Measurements from ENCODE around the gene CTBP2. TPM values are rescaled to one million over a fixed set of nuclear protein-coding genes. Genes with fewer than 3 reads are reported as not detected.

Gene CTBP2
- total RNA-seq, 1 donor from 2014 or later, result 58.2 TPM

- DNase-seq, result no peak
Observed at GRCh38 chr10:125125951-125126735, 34.2 kb downstream of the CTBP2 start.

DNA sequence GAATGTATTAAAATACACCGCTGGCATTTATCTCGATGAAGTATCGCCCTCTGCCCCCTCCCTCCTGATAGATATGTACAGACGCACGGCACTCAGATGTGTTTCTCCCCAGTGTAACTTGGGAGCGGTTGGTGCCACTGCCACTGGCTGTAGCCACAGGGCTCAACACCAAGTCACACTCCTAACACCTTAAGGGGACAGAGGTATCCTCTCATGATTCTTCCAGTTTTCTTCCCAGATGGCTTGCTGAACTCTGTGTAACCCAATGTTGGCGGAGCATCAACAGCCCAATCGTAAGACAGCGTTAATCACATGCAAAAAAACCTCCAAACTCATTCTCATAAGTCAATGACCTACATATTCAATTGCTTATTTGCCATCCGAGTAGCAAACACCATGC, 35.5 kb downstream of the CTBP2 start:
- DNase-seq, result no peak

- no peak for DNase-seq
Observed at GRCh38 chr10:125124115-125124487, 36.3 kb downstream of the CTBP2 start.

GRCh38 chr10:125123476-125124114, 36.8 kb downstream of the CTBP2 start:
- peak; percentile 87 for DNase-seq

DNA sequence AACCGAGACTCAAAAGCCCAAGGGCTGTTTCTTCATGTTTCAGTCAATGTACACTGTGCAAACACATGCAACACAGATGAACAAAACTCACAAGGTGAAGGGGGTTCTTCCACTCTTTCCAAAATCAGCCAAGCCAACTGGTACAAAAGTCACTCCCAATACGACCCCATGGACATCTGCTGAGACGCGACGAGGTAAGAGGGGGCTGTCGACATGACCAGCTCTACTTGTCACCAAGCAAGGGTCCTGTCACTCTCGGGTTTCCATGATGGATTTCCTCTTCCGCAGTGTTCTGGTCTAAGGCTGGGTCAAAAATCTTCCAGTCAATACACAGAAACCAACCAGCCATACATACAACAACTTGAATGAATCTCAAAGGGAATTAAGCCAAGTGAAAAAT, 37.8 kb downstream of the CTBP2 start:
- DNase-seq, result no peak

- DNase-seq, result no peak
Observed at GRCh38 chr10:125121003-125121402, 39.4 kb downstream of the CTBP2 start.

DNA sequence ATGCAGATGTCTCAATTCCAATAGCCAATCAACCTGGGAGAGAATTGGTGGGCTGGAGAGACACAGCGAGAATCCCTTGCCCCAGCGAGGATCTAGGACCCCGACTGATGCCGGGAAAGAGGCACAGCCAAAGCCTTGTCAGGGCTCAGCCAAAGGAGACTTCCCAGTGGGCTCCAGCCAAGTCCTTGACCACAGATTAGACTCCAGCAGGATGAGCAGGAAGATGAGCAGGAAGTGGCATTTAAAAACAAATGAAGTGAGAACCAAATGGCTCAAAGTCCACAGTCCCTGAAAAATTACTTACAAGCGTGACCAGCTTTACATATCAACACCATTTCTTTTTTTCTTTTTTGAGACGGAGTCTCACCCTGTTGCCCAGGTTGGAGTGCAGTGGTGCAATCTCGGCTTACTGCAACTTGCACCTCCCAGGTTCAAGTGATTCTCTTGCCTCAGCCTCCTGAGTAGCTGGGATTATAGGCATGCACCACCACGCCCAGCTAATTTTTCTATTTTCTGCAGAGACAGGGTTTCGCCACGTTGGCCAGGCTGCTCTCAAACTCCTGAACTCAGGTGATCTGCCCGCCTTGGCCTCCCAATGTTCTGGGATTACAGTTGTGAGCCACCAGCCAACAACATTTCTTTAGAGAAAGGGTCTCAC, 40.2 kb downstream of the CTBP2 start:
- DNase-seq, result no peak

DNA sequence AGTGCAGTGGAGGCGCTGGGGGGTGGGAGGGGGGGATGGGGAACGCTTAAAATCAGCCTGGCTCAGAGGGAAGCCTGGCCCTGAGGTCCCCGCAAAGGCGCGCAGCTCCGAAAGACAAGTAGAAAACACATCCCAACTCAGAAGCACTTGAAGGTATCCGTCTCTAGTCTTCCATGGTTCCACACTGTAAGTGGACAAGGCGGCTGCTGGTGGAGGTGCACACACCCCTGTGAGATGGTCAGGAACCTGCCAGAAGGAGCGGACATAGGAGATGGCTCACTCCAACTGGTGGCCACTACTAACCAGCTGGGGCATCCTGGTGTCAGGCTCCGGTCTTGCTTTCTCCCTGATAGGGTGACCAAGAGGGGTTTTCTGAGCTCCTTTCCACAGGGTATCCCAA, 41.7 kb downstream of the CTBP2 start:
- DNase-seq, result no peak

DNA sequence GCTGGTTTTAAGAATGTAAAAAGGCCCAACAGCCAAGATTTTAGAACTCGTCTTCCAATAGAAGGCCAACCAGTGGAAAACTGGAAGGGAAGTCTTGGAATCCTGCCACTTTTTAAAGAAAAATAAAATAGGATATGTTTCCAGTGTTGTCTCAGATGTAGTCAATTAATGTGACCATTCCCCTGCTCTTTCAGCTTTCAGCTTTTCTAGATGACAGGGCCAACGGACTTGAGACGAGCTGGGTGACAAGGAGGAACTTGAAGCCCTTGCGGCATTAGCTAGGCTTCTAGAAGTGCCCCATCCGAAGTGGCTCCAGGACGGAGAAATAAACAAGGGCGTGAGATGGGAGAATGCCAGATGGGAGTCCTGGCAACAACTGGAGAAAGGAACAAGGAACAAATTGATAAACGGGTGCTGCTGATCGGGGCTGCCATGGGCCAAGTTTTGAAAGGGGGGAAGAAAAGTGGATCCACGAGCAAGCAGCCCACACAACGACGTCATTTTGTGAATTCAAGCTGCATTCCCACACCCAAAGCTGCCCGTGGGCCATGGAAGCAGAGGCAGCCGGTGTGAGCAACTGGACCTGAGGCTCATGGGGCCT, 42.3 kb downstream of the CTBP2 start:
- peak; percentile 84 for DNase-seq

DNA sequence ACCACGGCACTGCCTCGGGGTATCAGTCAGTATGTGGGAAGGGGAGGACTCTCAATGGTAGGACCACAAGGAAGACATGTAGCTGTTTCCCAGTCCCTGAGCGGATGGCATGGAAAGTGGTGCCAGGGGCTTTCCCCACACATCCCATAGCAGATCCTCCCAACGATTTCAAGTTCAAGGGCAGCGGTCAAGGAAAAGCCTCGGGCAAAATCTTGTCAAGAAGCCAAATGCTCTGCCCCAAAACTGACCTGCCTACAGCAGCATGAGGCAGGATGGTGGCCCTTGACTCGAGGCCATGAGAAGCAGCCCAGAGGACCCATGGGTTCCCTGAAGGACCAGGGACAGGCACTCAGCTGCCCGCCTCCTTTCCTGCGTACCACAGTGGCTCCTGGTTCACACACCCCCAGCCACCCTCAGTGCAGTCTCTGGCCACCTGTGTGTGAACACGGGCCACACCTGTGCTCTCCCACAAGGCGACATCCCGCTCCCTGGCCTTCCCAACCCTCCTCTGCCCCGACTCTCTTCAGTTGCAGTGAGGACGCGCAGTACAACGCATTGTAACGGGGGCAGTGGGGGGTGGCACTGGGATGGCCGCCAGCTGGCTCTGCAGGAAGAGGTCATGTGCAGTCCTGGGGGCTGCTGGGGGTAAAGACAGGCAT, 43.6 kb downstream of the CTBP2 start:
- DNase-seq, result no peak

- DNase-seq, result no peak
Observed at GRCh38 chr10:125116041-125116649, 44.2 kb downstream of the CTBP2 start.

DNA sequence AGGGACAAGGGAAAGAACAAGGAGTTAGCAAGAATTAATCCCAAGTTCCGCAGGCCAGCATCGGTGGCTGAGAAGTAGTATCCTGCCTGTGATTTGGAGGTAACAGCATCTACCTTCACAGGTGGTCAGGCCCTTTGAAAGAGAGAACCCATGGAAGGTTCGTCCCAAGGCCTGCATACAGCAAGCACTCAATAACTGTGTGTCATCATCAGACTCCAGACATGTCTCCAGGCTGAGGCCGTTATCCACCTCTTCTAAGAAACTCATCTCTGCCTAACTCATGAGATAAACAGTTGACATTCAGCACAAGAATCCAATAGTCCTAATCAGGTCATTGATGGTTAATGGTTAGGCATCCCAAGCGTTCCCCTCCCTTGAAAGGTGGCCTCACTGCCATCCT, 45.0 kb downstream of the CTBP2 start:
- DNase-seq, result no peak

DNA sequence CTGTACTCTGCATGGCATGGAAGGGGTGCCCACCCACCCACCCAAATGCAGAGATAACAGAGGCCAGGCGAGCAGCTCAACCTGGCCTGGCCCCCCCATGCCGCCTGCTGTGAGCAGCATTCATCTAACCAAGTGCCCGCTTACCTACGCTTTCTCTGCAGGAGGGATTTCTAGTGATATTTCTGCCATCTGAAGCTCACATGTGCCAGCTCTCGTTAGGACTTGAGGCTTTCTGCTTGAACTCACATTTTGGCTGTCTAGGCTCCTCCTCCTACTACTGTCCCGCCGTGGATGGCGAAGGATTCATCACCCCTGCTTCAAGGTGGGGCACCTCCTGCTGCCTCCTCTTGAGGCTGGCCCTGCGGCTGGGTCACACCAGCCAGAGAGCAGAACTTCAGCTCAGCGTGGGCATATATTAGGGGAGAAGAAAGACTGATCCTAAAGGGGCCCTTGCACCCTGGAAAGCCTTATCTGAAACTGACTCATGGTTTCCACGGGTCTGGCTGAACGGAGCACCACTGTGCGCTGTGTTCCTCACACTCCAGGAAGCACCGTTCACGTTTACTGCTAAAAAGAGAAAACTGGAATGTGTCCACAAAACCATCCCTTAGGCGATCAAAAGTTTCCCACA, 45.5 kb downstream of the CTBP2 start:
- DNase-seq, result no peak

DNA sequence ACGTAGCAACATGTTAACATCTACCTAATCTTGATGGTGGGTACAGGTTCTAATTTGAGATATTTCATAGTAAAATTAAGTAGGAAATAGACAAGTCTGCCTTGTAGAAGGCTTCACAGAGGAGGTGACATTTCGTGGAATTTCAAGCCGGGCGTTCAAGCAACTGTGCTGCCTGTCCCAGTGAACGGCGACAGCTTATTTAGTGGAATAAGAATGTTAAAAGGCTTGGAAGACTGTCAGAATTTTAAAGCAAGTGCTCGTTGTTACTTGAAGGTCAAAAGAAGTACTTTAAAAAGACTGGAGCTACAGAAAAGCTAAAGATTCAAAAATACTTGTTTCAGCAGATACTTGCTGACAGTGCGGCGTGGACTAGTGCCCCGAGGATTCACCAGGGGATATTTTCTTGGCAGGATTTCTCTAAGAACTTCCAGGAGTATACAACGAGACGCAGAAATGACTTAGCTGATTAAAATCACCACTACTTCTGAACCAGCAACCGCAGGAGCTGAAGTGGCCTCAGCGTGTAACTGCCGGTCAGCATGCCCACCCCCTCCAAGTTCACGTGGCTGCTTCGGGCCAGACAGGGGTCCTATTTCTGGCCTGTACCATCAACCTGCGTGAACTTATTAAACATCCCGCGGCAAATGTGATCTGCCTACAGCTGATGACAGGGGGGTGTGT, 46.5 kb downstream of the CTBP2 start:
- DNase-seq, result peak; percentile 71

- no peak for DNase-seq
Observed at GRCh38 chr10:125112697-125113494, 47.5 kb downstream of the CTBP2 start.

DNA sequence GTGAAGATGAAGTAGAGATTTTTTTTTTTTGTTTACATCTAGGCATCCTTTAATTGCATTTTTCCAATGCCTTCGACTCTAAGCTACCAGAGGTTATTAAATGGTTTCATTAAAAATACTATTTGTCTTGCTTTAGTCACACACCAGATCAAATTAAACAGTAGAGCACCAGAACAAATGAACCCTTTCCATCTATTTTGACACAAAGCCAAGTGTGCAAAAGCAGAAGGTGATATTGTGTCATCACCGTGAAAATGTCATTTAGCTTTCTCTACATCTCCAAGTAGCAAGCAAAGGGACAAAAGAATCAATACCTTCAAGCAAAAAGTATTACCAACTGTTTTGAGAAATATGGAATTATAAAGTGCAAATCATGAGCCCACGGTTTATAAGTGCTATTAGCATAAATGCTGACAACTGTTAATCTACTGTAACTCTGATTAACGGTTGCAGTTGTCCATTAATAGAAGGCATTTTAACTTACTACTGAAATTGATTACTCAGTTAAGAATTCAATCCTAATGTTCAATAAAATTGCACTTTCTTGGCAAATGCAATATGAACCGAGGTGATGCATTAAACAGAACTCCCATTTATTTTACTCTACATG, 49.1 kb downstream of the CTBP2 start:
- no peak for DNase-seq

- DNase-seq, result no peak
Observed at GRCh38 chr10:125107965-125108580, 52.3 kb downstream of the CTBP2 start.

DNA sequence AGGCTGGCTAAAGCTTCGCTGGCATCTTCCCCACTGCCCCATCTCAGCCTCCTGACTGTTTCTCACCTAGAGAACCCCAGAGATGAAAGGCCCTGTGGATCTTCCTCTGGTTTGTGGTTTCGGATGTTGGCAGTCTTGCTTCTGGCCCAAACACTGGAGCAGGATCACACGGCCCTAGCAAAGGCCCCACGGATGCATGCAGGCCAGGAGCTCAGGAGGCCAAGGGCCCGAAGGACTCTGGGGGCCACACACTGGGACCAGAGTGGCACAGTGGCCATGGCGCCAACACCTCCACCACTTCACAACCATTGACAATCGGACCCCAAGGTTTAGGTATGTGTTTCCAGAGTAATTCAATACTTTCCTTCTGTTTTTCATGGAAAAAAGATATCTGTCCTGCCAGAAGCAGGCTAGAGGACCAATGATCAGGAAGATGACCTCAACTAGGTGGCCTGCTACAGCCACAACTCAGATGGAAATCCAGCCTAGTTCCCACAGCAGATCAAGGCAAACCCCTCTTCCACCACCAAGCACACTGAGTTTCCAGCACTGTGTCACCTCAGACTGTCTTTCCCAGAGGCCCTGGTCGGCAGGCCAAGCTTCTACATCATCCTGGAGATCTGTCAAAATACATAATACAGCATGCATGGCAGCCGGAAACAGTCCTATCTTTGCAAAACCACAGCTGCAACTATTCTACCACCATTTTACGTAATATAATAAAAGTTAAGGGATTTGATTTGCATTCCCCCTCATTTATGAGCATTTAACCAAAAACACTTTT, 53.0 kb downstream of the CTBP2 start:
- no peak for DNase-seq

Data from tongue (tissue), 2 donors.